HCT116 (cell line): ENCODE measurements around the gene QSOX1. TPM values are rescaled to one million over a fixed set of nuclear protein-coding genes. Genes with fewer than 3 reads are reported as not detected.
A peak's percentile ranks its signal among the peaks of the same experiment; 100 is the strongest.

Experiments used
- ATAC-seq: fragments of 200-7000 bp; cut with Tn5 transposase; 2 replicates; pipeline ENCODE4 v1.9.1; 2020; ENCODE audit warnings: mild to moderate bottlenecking, moderate library complexity
- Bru-seq: library from RNA; stranded (reverse); fragments of 400-500 nt; gene quantifications from one replicate; lab custom pipeline; 2021; lab: Mats Ljungman, UMichigan
- BruChase-seq, 2 experiments: library from RNA; stranded (reverse); fragments of 400-500 nt; gene quantifications; one replicate each; lab custom pipeline; 2021; lab: Mats Ljungman, UMichigan
- BruUV-seq: library from RNA; stranded (reverse); fragments of 400-500 nt; replicated peaks from 2 replicates; lab custom pipeline; 2021; lab: Mats Ljungman, UMichigan
- CTCF ChIA-PET: fragments of 300-600 bp; sonication (Branson Sonifier 250); formaldehyde crosslinking; loops from one replicate; lab custom pipeline; 2021; ENCODE audit warnings: antibody characterized with exemption; lab: Charles Lee
- POLR2A ChIA-PET: fragments of 300-600, 350-600 bp; sonication (Branson Sonifier 250); formaldehyde crosslinking; loops from one replicate; lab custom pipeline; 2021; ENCODE audit warnings: antibody characterized with exemption; lab: Charles Lee
- RAD21 ChIA-PET, 2 experiments: fragments of 300-600 bp; sonication (Branson Sonifier 250); formaldehyde crosslinking; loops; one replicate each; lab custom pipeline; 2023; ENCODE audit warnings: low total read pairs in 2 of 2; ENCODE audit not compliant: uncharacterized antibody in 2 of 2, unreplicated experiment in 2 of 2, low non-redundant PET in 1 of 2; lab: Charles Lee
- DNase-seq: peaks from one replicate; pipeline ENCODE4 v3.0.0-alpha.2; 2010; ENCODE audit warnings: low read depth, low spot score
- H2AFZ ChIP-seq: fragments of 200-600 bp; shearing (Covaris generic), sonication (generic); 2 replicates; pipeline ENCODE4 v1.6.1; 2017; ENCODE audit warnings: low read depth, mixed run types, mixed read lengths, antibody characterized with exemption, low read length; ENCODE audit not compliant: poor library complexity, severe bottlenecking
- H3K27ac ChIP-seq: 2 replicates; pipeline ENCODE4 v1.5.1; 2012; ENCODE audit warnings: low read depth, low read length
- H3K27me3 ChIP-seq: fragments of 200-600 bp; sonication (generic); 2 replicates; pipeline ENCODE4 v1.6.1; 2016; ENCODE audit warnings: mixed run types, low read length, mixed read lengths; ENCODE audit not compliant: insufficient read depth
- H3K36me3 ChIP-seq, 2 experiments: fragments of 200-500 bp in 1 of 2; fragments of 200-600 bp in 1 of 2; sonication (Bioruptor generic) in 1 of 2; sonication (generic) in 1 of 2; 2 replicates each; pipeline versions ENCODE4 v1.5.1 to v1.6.1; 2014 to 2016; ENCODE audit warnings: low read length in 2 of 2, inconsistent platforms in 1 of 2, mixed read lengths in 1 of 2, mixed run types in 1 of 2; ENCODE audit not compliant: insufficient read depth in 2 of 2, control insufficient read depth in 1 of 2
- H3K4me1 ChIP-seq, 2 experiments: fragments of 200-600 bp in 1 of 2; sonication (generic) in 1 of 2; 2 replicates each; pipeline versions ENCODE4 v1.5.1 to v1.6.1; 2012 to 2017; ENCODE audit warnings: low read length in 2 of 2, inconsistent platforms in 1 of 2, mild to moderate bottlenecking in 1 of 2, mixed read lengths in 1 of 2, mixed run types in 1 of 2, moderate library complexity in 1 of 2; ENCODE audit not compliant: insufficient read depth in 2 of 2, control insufficient read depth in 1 of 2
- H3K4me2 ChIP-seq: fragments of 200-600 bp; sonication (generic); 2 replicates; pipeline ENCODE4 v1.6.1; 2017; ENCODE audit warnings: mixed run types, low read length, mixed read lengths
- H3K4me3 ChIP-seq, 2 experiments: fragments of 200-600 bp in 1 of 2; sonication (generic) in 1 of 2; replicated peaks in 1 of 2; 2 replicates each; pipeline ENCODE4 v1.5.1; 2011 to 2016; ENCODE audit warnings: low read length in 2 of 2, control low read depth in 1 of 2, low read depth in 1 of 2, mild to moderate bottlenecking in 1 of 2, mixed read lengths in 1 of 2, mixed run types in 1 of 2
- H3K79me2 ChIP-seq: fragments of 200-600 bp; sonication (generic); 2 replicates; pipeline ENCODE4 v1.6.1; 2017; ENCODE audit warnings: mild to moderate bottlenecking, mixed run types, low read length, moderate library complexity, mixed read lengths; ENCODE audit not compliant: insufficient read depth
- H3K9ac ChIP-seq: fragments of 200-600 bp; sonication (generic); 2 replicates; pipeline ENCODE4 v1.6.1; 2016; ENCODE audit warnings: low read length, mixed read lengths
- H3K9me2 ChIP-seq: fragments of 200-600 bp; sonication (generic), shearing (Covaris generic); 2 replicates; pipeline ENCODE4 v1.6.1; 2017; ENCODE audit warnings: mixed run types, mild to moderate bottlenecking, moderate library complexity; ENCODE audit not compliant: insufficient read depth
- H3K9me3 ChIP-seq, 2 experiments: fragments of 200-500 bp in 1 of 2; fragments of 200-600 bp in 1 of 2; sonication (Bioruptor generic) in 1 of 2; sonication (generic) in 1 of 2; 2 replicates each; pipeline ENCODE4 v1.6.1; 2014 to 2017; ENCODE audit warnings: low read length in 2 of 2, mixed read lengths in 2 of 2, inconsistent platforms in 1 of 2, low read depth in 1 of 2, mild to moderate bottlenecking in 1 of 2, mixed run types in 1 of 2, moderate library complexity in 1 of 2; ENCODE audit not compliant: control insufficient read depth in 1 of 2, insufficient read depth in 1 of 2
- H4K20me1 ChIP-seq: fragments of 200-600 bp; sonication (generic), shearing (Covaris generic); 2 replicates; pipeline ENCODE4 v1.6.1; 2017; ENCODE audit warnings: mixed run types, mild to moderate bottlenecking, moderate library complexity; ENCODE audit not compliant: insufficient read depth
- EGR1 ChIP-seq: IDR thresholded peaks from 2 replicates; pipeline ENCODE4 v1.6.1; 2012; ENCODE audit warnings: low read depth
- EZH2 ChIP-seq: fragments of 200-600 bp; sonication (generic); IDR thresholded peaks from 2 replicates; pipeline ENCODE4 v1.6.1; 2017; ENCODE audit warnings: antibody characterized with exemption, mixed run types
- EZH2phosphoT487 ChIP-seq: fragments of 200-600 bp; IDR thresholded peaks from 2 replicates; pipeline ENCODE4 v1.6.1; 2018; ENCODE audit warnings: antibody characterized with exemption, borderline replicate concordance
- FOSL1 ChIP-seq: IDR thresholded peaks from 2 replicates; pipeline ENCODE4 v1.6.1; 2012; ENCODE audit warnings: low read depth
- JUND ChIP-seq: IDR thresholded peaks from 2 replicates; pipeline ENCODE4 v1.6.1; 2012
- POLR2A ChIP-seq: IDR thresholded peaks from 2 replicates; pipeline ENCODE4 v1.7.0; 2011; ENCODE audit warnings: borderline replicate concordance; ENCODE audit not compliant: insufficient read depth, insufficient read length; ENCODE audit errors: extremely low read depth
- RAD21 ChIP-seq: IDR thresholded peaks from 2 replicates; pipeline ENCODE4 v1.6.1; 2012; ENCODE audit warnings: low read depth, mild to moderate bottlenecking
- SIN3A ChIP-seq: IDR thresholded peaks from 2 replicates; pipeline ENCODE4 v1.6.1; 2012; ENCODE audit warnings: low read depth
- SP1 ChIP-seq: IDR thresholded peaks from 2 replicates; pipeline ENCODE4 v1.6.1; 2012; ENCODE audit warnings: low read depth
- TCF7L2 ChIP-seq: IDR thresholded peaks from 2 replicates; pipeline ENCODE4 v1.7.0; 2011; ENCODE audit warnings: borderline replicate concordance, inconsistent platforms; ENCODE audit not compliant: insufficient read depth, insufficient read length; ENCODE audit errors: extremely low read depth
- YY1 ChIP-seq: IDR thresholded peaks from 2 replicates; pipeline ENCODE4 v1.6.1; 2011; ENCODE audit warnings: low read length, low read depth, moderate library complexity, mild to moderate bottlenecking; ENCODE audit not compliant: insufficient replicate concordance; ENCODE audit errors: extremely low read depth
- ZNF274 ChIP-seq: fragments of 200-500 bp; sonication (Bioruptor generic); IDR thresholded peaks from 2 replicates; pipeline ENCODE4 v1.6.1; 2014; ENCODE audit warnings: mild to moderate bottlenecking, low read depth, low read length, inconsistent platforms
- intact Hi-C: fragments of 100-400 bp; cut with micrococcal nuclease; formaldehyde crosslinking; loops from 2 replicates; pipeline ENCODE4 v1.10.0; 2022
- long read RNA-seq: library from polyadenylated mRNA; unstranded; transcript quantifications from one replicate; pipeline ENCODE4 v2.0.0, GENCODE V29; 2021; ENCODE audit not compliant: unreplicated experiment
- polyA plus RNA-seq: library from polyadenylated mRNA; unstranded; fragments of >200 nt; gene quantifications from 2 replicates; pipeline ENCODE4 v1.2.1, GENCODE V29; 2012; ENCODE audit warnings: missing spikeins
- total RNA-seq: library from RNA; stranded (reverse); gene quantifications from one replicate; pipeline ENCODE4 v1.2.1, GENCODE V29; 2021; ENCODE audit not compliant: unreplicated experiment
- TF ChIP-seq, protein P1 (sequence below): IDR thresholded peaks from 2 replicates; pipeline ENCODE4 v1.6.1; 2011; ENCODE audit warnings: mild to moderate bottlenecking, low read length, moderate library complexity; ENCODE audit not compliant: insufficient replicate concordance; ENCODE audit errors: extremely low read depth
- TF ChIP-seq, protein P2 (sequence below): IDR thresholded peaks from 2 replicates; pipeline ENCODE4 v1.6.1; 2012; ENCODE audit warnings: low read depth
- TF ChIP-seq, protein P3 (sequence below), 3 experiments: fragments of 200-600 bp in 1 of 3; sonication (generic) in 1 of 3; IDR thresholded peaks in 2 of 3; conservative IDR thresholded peaks in 1 of 3; 2 replicates each; pipeline ENCODE4 v1.5.1; 2012 to 2017; ENCODE audit warnings: low read depth in 2 of 3, low read length in 2 of 3, antibody characterized with exemption in 1 of 3, borderline replicate concordance in 1 of 3, control low read depth in 1 of 3, mild to moderate bottlenecking in 1 of 3, mixed read lengths in 1 of 3, mixed run types in 1 of 3, moderate library complexity in 1 of 3; ENCODE audit not compliant: insufficient read depth in 1 of 3

Gene QSOX1
- total RNA-seq (89.2 TPM), Bru-seq, nascent RNA (percentile 62 among the genes with signal in this experiment), BruChase-seq, experiment 1, labeled RNA remaining after a 6-hour chase (percentile 80 among the genes with signal in this experiment), BruChase-seq, experiment 2, labeled RNA remaining after a 2-hour chase (percentile 77 among the genes with signal in this experiment)
- polyA plus RNA-seq, result 111 and 113 TPM in 2 replicates
- long read RNA-seq, full-length matches to known transcripts, result 23 of 102 reads
- long read RNA-seq, partial matches to known transcripts, result 71 of 102 reads
- long read RNA-seq, other reads (novel, unspliced or antisense), result 8 of 102 reads

- H3K4me3 ChIP-seq, result peak within 1 kb of the TSS; percentile 81 to 91
- peak within 1 kb of the TSS; percentile 90 for H3K4me2 ChIP-seq
- RAD21 ChIA-PET, result no interaction called here
- H3K36me3 ChIP-seq, result no peaks in the 10 kb centered on the region
- BruUV-seq, result no TSS peak
- POLR2A ChIA-PET, result interaction anchor here (0.7 to 1.9 kb wide), 5 partner anchors 10 to 32 kb away, joined by 3 to 11 read pairs (median 3); no protein-coding TSS in a partner anchor
- CTCF ChIA-PET, result interaction anchor here (1.5 to 1.6 kb wide), 2 partner anchors 33 to 340 kb away, joined by 3 read pairs; no protein-coding TSS in a partner anchor
- no peaks in the 10 kb centered on the region for H4K20me1 ChIP-seq
- H2AFZ ChIP-seq, result no peak within 1 kb of the TSS
- no peaks in the 10 kb centered on the region for H3K9me3 ChIP-seq
- H3K9me2 ChIP-seq, result no peaks in the 10 kb centered on the region
- H3K9ac ChIP-seq, result peak within 1 kb of the TSS; percentile 84
- peak within 1 kb of the TSS; percentile 78 for H3K27ac ChIP-seq
- H3K79me2 ChIP-seq, result peaks cover 24% of the 10 kb centered on the region
- H3K4me1 ChIP-seq, result peaks cover 2 to 43% of the 10 kb centered on the region in 2 experiments; a peak in 3 of 4 replicates
- DNase-seq (peak; percentile 61), ATAC-seq (peak; percentile 91)
- H3K27me3 ChIP-seq, result no peaks in the 10 kb centered on the region
- intact Hi-C loops, result loop anchor here (2.0 kb wide), 1 partner anchor 272 kb away; the partner anchor contains the start of gene TOR1AIP1
- peak; percentile 43 for TF ChIP-seq YY1
- TF ChIP-seq SP1, result peak; percentile 80
- TF ChIP-seq EZH2, result no peak
- TF ChIP-seq JUND, result no peak; the same call in 1 of the 2 replicates
- TF ChIP-seq, protein P1, sequence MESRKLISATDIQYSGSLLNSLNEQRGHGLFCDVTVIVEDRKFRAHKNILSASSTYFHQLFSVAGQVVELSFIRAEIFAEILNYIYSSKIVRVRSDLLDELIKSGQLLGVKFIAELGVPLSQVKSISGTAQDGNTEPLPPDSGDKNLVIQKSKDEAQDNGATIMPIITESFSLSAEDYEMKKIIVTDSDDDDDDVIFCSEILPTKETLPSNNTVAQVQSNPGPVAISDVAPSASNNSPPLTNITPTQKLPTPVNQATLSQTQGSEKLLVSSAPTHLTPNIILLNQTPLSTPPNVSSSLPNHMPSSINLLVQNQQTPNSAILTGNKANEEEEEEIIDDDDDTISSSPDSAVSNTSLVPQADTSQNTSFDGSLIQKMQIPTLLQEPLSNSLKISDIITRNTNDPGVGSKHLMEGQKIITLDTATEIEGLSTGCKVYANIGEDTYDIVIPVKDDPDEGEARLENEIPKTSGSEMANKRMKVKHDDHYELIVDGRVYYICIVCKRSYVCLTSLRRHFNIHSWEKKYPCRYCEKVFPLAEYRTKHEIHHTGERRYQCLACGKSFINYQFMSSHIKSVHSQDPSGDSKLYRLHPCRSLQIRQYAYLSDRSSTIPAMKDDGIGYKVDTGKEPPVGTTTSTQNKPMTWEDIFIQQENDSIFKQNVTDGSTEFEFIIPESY, result peak; percentile 40
- TF ChIP-seq RAD21, result 0 out of 2 replicates have a peak, but pooled peaks have one; percentile 17
- TF ChIP-seq, protein P2, sequence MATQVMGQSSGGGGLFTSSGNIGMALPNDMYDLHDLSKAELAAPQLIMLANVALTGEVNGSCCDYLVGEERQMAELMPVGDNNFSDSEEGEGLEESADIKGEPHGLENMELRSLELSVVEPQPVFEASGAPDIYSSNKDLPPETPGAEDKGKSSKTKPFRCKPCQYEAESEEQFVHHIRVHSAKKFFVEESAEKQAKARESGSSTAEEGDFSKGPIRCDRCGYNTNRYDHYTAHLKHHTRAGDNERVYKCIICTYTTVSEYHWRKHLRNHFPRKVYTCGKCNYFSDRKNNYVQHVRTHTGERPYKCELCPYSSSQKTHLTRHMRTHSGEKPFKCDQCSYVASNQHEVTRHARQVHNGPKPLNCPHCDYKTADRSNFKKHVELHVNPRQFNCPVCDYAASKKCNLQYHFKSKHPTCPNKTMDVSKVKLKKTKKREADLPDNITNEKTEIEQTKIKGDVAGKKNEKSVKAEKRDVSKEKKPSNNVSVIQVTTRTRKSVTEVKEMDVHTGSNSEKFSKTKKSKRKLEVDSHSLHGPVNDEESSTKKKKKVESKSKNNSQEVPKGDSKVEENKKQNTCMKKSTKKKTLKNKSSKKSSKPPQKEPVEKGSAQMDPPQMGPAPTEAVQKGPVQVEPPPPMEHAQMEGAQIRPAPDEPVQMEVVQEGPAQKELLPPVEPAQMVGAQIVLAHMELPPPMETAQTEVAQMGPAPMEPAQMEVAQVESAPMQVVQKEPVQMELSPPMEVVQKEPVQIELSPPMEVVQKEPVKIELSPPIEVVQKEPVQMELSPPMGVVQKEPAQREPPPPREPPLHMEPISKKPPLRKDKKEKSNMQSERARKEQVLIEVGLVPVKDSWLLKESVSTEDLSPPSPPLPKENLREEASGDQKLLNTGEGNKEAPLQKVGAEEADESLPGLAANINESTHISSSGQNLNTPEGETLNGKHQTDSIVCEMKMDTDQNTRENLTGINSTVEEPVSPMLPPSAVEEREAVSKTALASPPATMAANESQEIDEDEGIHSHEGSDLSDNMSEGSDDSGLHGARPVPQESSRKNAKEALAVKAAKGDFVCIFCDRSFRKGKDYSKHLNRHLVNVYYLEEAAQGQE, result no peak
- peak; percentile 52; the same call in 1 of the 2 replicates for TF ChIP-seq EGR1
- TF ChIP-seq EZH2phosphoT487, result no peak
- no peak for TF ChIP-seq TCF7L2
- TF ChIP-seq SIN3A, result peak; percentile 90; the same call in 1 of the 2 replicates
- TF ChIP-seq, protein P3, sequence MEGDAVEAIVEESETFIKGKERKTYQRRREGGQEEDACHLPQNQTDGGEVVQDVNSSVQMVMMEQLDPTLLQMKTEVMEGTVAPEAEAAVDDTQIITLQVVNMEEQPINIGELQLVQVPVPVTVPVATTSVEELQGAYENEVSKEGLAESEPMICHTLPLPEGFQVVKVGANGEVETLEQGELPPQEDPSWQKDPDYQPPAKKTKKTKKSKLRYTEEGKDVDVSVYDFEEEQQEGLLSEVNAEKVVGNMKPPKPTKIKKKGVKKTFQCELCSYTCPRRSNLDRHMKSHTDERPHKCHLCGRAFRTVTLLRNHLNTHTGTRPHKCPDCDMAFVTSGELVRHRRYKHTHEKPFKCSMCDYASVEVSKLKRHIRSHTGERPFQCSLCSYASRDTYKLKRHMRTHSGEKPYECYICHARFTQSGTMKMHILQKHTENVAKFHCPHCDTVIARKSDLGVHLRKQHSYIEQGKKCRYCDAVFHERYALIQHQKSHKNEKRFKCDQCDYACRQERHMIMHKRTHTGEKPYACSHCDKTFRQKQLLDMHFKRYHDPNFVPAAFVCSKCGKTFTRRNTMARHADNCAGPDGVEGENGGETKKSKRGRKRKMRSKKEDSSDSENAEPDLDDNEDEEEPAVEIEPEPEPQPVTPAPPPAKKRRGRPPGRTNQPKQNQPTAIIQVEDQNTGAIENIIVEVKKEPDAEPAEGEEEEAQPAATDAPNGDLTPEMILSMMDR (IDR thresholded peaks at IDR 0.05 in 2 of 3, conservative IDR thresholded peaks at IDR 0.05 in 1 of 3; ENCODE audit: borderline replicate concordance in 1 of 3, insufficient read depth in 1 of 3, low read depth in 2 of 3, low read length in 2 of 3), result no peak
- TF ChIP-seq POLR2A, result peak; percentile 69
- TF ChIP-seq FOSL1, result 0 out of 2 replicates have a peak, but pooled peaks have one; percentile 9
- TF ChIP-seq ZNF274, result no peak
Observed at GRCh38 chr1:180154325-180155181, at the start of gene QSOX1. QSOX1 (plus strand) TSS chr1:180154869; CDS start chr1:180154908, 39 bp downstream.
